A549 (cell line): ENCODE data around the gene COX14. TPM values are rescaled to one million over a fixed set of nuclear protein-coding genes. Genes with fewer than 3 reads are reported as not detected.

Experiments
- ATAC-seq, 2 experiments: fragments of 200-7000 bp in 1 of 2; fragments of >200 bp in 1 of 2; cut with Nextera tagmentation in 1 of 2; cut with Tn5 transposase in 1 of 2; 3 replicates each; pipeline versions ENCODE4 v1.8.0 to v1.9.1; 2018 to 2020; ENCODE audit warnings: mild to moderate bottlenecking in 1 of 2, moderate library complexity in 1 of 2
- CTCF ChIA-PET: fragments of 300-600 bp; sonication (Branson Sonifier 250); formaldehyde crosslinking; extraction: SDS; loops from one replicate; lab custom pipeline; 2021; ENCODE audit warnings: antibody characterized with exemption, inconsistent platforms; lab: Yijun Ruan, JAX
- POLR2A ChIA-PET: fragments of 350-600 bp; formaldehyde crosslinking; extraction: SDS; loops from one replicate; lab custom pipeline; 2021; ENCODE audit warnings: antibody characterized with exemption, inconsistent platforms; lab: Yijun Ruan, JAX
- DNase-seq, 2 experiments: peaks; one replicate each; pipeline versions ENCODE4 v3.0.0 to v3.0.0-alpha.2; 2011 to 2016; ENCODE audit warnings: low read depth in 1 of 2, low spot score in 1 of 2
- FAIRE-seq: peaks from 2 replicates; lab custom pipeline; 2011; peaks lifted over from hg19 to GRCh38; lab: Jason Lieb, UNC
- H3K27ac ChIP-seq, 2 experiments: fragments of >200 bp; sonication (Bioruptor Twin); formaldehyde crosslinking; 3 replicates each; pipeline ENCODE4 v1.5.1; 2016 to 2017
- H3K4me1 ChIP-seq: fragments of >200 bp; sonication (Bioruptor Twin); formaldehyde crosslinking; 3 replicates; pipeline ENCODE4 v1.6.1; 2016
- H3K4me2 ChIP-seq: fragments of >200 bp; sonication (Bioruptor Twin); formaldehyde crosslinking; 3 replicates; pipeline ENCODE4 v1.6.1; 2016
- H3K4me3 ChIP-seq: fragments of >200 bp; sonication (Bioruptor Twin); formaldehyde crosslinking; 3 replicates; pipeline ENCODE4 v1.5.1; 2016
- H3K9me3 ChIP-seq: fragments of >200 bp; sonication (Bioruptor Twin); formaldehyde crosslinking; 3 replicates; pipeline ENCODE4 v1.6.1; 2016
- CBX2 ChIP-seq: fragments of 200-600 bp; sonication (generic); IDR thresholded peaks from 2 replicates; pipeline ENCODE4 v1.6.1; 2016; ENCODE audit warnings: low read depth, mild to moderate bottlenecking, borderline replicate concordance
- CBX8 ChIP-seq: fragments of 200-600 bp; sonication (generic); IDR thresholded peaks from 2 replicates; pipeline ENCODE4 v1.6.1; 2016
- HEYL ChIP-seq: fragments of 250-450 bp; sonication (Bioruptor Pico); IDR thresholded peaks from 2 replicates; pipeline ENCODE4 v1.8.0; 2021; ENCODE audit warnings: mild to moderate bottlenecking, moderate library complexity
- HOXA7 ChIP-seq: fragments of 250-450 bp; sonication (Bioruptor Pico); IDR thresholded peaks from 2 replicates; pipeline ENCODE4 v1.5.0; 2020; ENCODE audit warnings: mild to moderate bottlenecking, moderate library complexity
- JUN ChIP-seq, 2 experiments: fragments of >200 bp; sonication (Bioruptor Twin); formaldehyde crosslinking; IDR thresholded peaks; 2 replicates in 1 of 2; 3 replicates in 1 of 2; pipeline ENCODE4 v1.6.1; 2016 to 2017
- MAFK ChIP-seq: fragments of 450-650 bp; IDR thresholded peaks from 2 replicates; pipeline ENCODE4 v1.6.1; 2014; ENCODE audit not compliant: partially characterized antibody
- POLR2A ChIP-seq: IDR thresholded peaks from 2 replicates; pipeline ENCODE4 v1.6.1; 2012; ENCODE audit warnings: mild to moderate bottlenecking, low read length
- RAD21 ChIP-seq, 2 experiments: fragments of >200 bp in 1 of 2; sonication (Bioruptor Twin) in 1 of 2; formaldehyde crosslinking in 1 of 2; IDR thresholded peaks in 1 of 2; conservative IDR thresholded peaks in 1 of 2; 2 replicates in 1 of 2; 3 replicates in 1 of 2; pipeline ENCODE4 v1.6.1; 2012 to 2018; ENCODE audit warnings: inconsistent platforms in 1 of 2
- RFX5 ChIP-seq: fragments of 450-650 bp; IDR thresholded peaks from 2 replicates; pipeline ENCODE4 v1.7.1; 2014; ENCODE audit warnings: antibody characterized with exemption, mild to moderate bottlenecking, moderate library complexity
- RNF2 ChIP-seq: fragments of 200-600 bp; sonication (generic); IDR thresholded peaks from 2 replicates; pipeline ENCODE4 v1.6.1; 2016; ENCODE audit warnings: low read depth, mild to moderate bottlenecking, antibody characterized with exemption, moderate library complexity, borderline replicate concordance
- SMC3 ChIP-seq: fragments of >200 bp; sonication (Bioruptor Twin); formaldehyde crosslinking; IDR thresholded peaks from 3 replicates; pipeline ENCODE4 v1.6.1; 2018; ENCODE audit warnings: inconsistent platforms
- ZSCAN20 ChIP-seq: fragments of 250-450 bp; sonication (Bioruptor Pico); IDR thresholded peaks from 2 replicates; pipeline ENCODE4 v1.8.0; 2022; ENCODE audit warnings: mild to moderate bottlenecking, moderate library complexity
- WGBS: methylation state at CpG from one replicate; pipeline ENCODE4 v1.1.6; 2017; ENCODE audit errors: missing lambda C conversion rate; 5-methylcytosine and 5-hydroxymethylcytosine counted together
- polyA plus RNA-seq, 4 experiments: library from polyadenylated mRNA; depleted of rRNA in 3 of 4; stranded (reverse); fragments of >200 nt; fragmentation: RNase III in 1 of 4; extraction: RNeasy Plus Mini Kit Qiagen cat#74134 plus additional on column Dnase treatment in 1 of 4; gene quantifications; 2 replicates in 3 of 4; 3 replicates in 1 of 4; pipeline ENCODE4 v1.2.3, GENCODE V29; 2011 to 2017
- TF ChIP-seq, protein P1 (sequence below): IDR thresholded peaks from 2 replicates; pipeline ENCODE4 v1.6.1; 2012
- TF ChIP-seq, protein P2 (sequence below): fragments of 250-450 bp; sonication (Bioruptor Pico); IDR thresholded peaks from 2 replicates; pipeline ENCODE4 v1.5.0; 2020; ENCODE audit warnings: low read depth, mild to moderate bottlenecking, moderate library complexity
- TF ChIP-seq, protein P3 (sequence below): IDR thresholded peaks from 2 replicates; pipeline ENCODE4 v1.6.1; 2012; ENCODE audit warnings: low read depth, borderline replicate concordance
- TF ChIP-seq, protein P4 (sequence below): fragments of >200 bp; sonication (Bioruptor Twin); formaldehyde crosslinking; IDR thresholded peaks from 3 replicates; pipeline ENCODE4 v1.5.1; 2016

COX14 gene
- polyA plus RNA-seq, 2 of the 4 experiments (the other 2 are of a cell fraction) = 93.3 to 134 TPM

DNA sequence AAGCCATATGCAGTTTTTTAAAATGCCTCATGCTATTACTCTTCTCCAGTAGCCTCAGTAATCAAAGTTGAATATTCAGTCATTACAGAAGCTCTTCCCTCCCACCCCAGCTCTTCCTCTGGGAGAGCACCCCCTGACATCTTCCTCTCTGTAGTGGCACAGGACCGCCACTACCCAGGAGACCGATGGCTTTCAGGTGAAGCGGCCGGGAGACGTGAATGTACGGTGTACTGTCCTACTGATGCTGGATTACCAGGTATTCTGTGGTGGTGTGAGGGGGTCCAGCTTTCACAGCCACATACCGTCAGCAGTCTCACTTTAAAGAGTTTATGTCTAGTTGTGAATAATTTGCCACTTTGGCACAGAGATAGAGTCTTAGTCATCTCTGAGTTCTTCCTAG, 22.3 kb upstream of the COX14 start:
- no peak for DNase-seq
- FAIRE-seq = no peak
- no peak overlapping the region for H3K27ac ChIP-seq
- TF ChIP-seq SMC3 = no peak
- no peak for TF ChIP-seq HOXA7 (CRISPR knock-in tag)
- TF ChIP-seq RNF2 = no peak
- TF ChIP-seq CBX2 = no peak
- no peak for TF ChIP-seq HEYL (CRISPR knock-in tag)
- TF ChIP-seq, protein P1, sequence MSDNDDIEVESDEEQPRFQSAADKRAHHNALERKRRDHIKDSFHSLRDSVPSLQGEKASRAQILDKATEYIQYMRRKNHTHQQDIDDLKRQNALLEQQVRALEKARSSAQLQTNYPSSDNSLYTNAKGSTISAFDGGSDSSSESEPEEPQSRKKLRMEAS = no peak
- no peak for TF ChIP-seq ZSCAN20
- no peak for TF ChIP-seq JUN (IDR thresholded peaks at IDR 0.05)
- no peak for TF ChIP-seq POLR2A
- CTCF ChIA-PET = interaction anchor here (0.7 to 33.6 kb wide), 18 partner anchors 12 to 700 kb away, joined by 3 to 708 read pairs (median 4); partner anchors contain the start of genes AQP5, AQP6, COX14 and GPD1
- POLR2A ChIA-PET = interaction anchor here (1.1 kb wide), 1 partner anchor 78 kb away, joined by 5 read pairs; the partner anchor contains the start of gene CERS5
- no peak for ATAC-seq
- H3K4me1 ChIP-seq = peaks cover 5% of the 10 kb centered on the region; the same call in 1 of the 3 replicates
- no peaks in the 10 kb centered on the region for H3K9me3 ChIP-seq
- 99% methylated on average over 7 of the region's 7 CpGs for WGBS
- no peak overlapping the region for H3K4me2 ChIP-seq
- H3K4me3 ChIP-seq = no peak overlapping the region

DNA sequence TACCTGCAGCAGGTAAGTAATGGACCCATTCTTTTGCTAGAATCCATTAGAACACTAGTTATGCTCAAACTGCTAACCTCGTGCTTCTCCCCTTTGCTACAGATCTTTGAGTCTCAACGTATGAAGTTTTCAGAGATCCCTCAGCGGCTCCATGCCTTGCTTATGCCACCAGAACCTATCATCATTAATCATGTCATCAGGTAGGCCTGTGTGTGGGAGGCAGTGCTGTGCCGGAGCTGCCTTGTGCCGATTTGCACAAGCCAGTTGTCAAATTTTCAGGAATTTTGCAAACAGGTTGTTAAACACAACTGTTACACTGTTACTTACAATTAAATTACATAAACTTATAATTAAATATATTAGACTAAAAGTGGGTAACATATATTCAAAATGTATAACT, 21.6 kb upstream of the COX14 start:
- CTCF ChIA-PET = interaction anchor here (1.1 to 33.6 kb wide), 12 partner anchors 13 to 225 kb away, joined by 3 to 708 read pairs (median 6); partner anchors contain the start of genes AQP5, AQP6, COX14 and GPD1
- H3K27ac ChIP-seq = no peak overlapping the region
- no peak overlapping the region for H3K4me3 ChIP-seq
- H3K4me2 ChIP-seq = no peak overlapping the region
- TF ChIP-seq CBX8 = no peak
- TF ChIP-seq RAD21 (conservative IDR thresholded peaks at IDR 0.05 in 1 of 2, IDR thresholded peaks at IDR 0.05 in 1 of 2) = no peak
- TF ChIP-seq MAFK = no peak
- TF ChIP-seq, protein P2, sequence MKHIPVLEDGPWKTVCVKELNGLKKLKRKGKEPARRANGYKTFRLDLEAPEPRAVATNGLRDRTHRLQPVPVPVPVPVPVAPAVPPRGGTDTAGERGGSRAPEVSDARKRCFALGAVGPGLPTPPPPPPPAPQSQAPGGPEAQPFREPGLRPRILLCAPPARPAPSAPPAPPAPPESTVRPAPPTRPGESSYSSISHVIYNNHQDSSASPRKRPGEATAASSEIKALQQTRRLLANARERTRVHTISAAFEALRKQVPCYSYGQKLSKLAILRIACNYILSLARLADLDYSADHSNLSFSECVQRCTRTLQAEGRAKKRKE = no peak
- TF ChIP-seq, protein P1 = no peak
- no peak for TF ChIP-seq RFX5
- TF ChIP-seq, all 56 proteins: peak for 0
- no peak for FAIRE-seq
- WGBS = 92% methylated on average over 5 of the region's 5 CpGs
- POLR2A ChIA-PET = interaction anchor here (1.1 kb wide), 1 partner anchor 77 kb away, joined by 5 read pairs; the partner anchor contains the start of gene CERS5
- ATAC-seq = no peak
- peaks cover 5% of the 10 kb centered on the region; the same call in 1 of the 3 replicates for H3K4me1 ChIP-seq
- no peak for DNase-seq
- no peaks in the 10 kb centered on the region for H3K9me3 ChIP-seq

GRCh38 chr12:50097952-50098351, 14.1 kb upstream of the COX14 start:
- WGBS = 89% methylated on average over 6 of the region's 6 CpGs
- no peak overlapping the region for H3K27ac ChIP-seq
- ATAC-seq (no peak), DNase-seq (no peak), FAIRE-seq (no peak)
- H3K4me2 ChIP-seq = no peak overlapping the region
- H3K4me1 ChIP-seq = no peaks in the 10 kb centered on the region
- TF ChIP-seq, protein P3, sequence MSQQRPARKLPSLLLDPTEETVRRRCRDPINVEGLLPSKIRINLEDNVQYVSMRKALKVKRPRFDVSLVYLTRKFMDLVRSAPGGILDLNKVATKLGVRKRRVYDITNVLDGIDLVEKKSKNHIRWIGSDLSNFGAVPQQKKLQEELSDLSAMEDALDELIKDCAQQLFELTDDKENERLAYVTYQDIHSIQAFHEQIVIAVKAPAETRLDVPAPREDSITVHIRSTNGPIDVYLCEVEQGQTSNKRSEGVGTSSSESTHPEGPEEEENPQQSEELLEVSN = no peak
- no peak for TF ChIP-seq ZSCAN20
- TF ChIP-seq, protein P4, sequence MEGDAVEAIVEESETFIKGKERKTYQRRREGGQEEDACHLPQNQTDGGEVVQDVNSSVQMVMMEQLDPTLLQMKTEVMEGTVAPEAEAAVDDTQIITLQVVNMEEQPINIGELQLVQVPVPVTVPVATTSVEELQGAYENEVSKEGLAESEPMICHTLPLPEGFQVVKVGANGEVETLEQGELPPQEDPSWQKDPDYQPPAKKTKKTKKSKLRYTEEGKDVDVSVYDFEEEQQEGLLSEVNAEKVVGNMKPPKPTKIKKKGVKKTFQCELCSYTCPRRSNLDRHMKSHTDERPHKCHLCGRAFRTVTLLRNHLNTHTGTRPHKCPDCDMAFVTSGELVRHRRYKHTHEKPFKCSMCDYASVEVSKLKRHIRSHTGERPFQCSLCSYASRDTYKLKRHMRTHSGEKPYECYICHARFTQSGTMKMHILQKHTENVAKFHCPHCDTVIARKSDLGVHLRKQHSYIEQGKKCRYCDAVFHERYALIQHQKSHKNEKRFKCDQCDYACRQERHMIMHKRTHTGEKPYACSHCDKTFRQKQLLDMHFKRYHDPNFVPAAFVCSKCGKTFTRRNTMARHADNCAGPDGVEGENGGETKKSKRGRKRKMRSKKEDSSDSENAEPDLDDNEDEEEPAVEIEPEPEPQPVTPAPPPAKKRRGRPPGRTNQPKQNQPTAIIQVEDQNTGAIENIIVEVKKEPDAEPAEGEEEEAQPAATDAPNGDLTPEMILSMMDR = no peak
- TF ChIP-seq CBX2 = no peak
- ChIA-PET POLR2A (interaction anchor here (0.8 to 1.3 kb wide), 2 partner anchors 13 to 14 kb away, joined by 4 to 5 read pairs; no protein-coding TSS in a partner anchor), CTCF (interaction anchor here (0.6 to 17.7 kb wide), 5 partner anchors 13 to 1774 kb away, joined by 3 to 309 read pairs (median 5); partner anchors contain the start of genes COX14 and SMARCD1)
- H3K9me3 ChIP-seq = no peaks in the 10 kb centered on the region
- no peak overlapping the region for H3K4me3 ChIP-seq
